Loucy (cell line): ENCODE measurements around the gene KATNB1.

Source experiments
- H2AFZ ChIP-seq: fragments of 200-600 bp; sonication (generic); 2 replicates; pipeline ENCODE4 v1.6.0; 2016; ENCODE audit warnings: antibody characterized with exemption, mild to moderate bottlenecking, low read length, moderate library complexity
- H3F3A ChIP-seq: fragments of 200-600 bp; 2 replicates; pipeline ENCODE4 v1.6.0; 2016; ENCODE audit warnings: antibody characterized with exemption, low read depth, mild to moderate bottlenecking
- H3K27me3 ChIP-seq: fragments of 200-600 bp; sonication (generic); 2 replicates; pipeline ENCODE4 v1.6.1; 2014; ENCODE audit warnings: low read length, mild to moderate bottlenecking; ENCODE audit not compliant: insufficient read depth, poor library complexity, severe bottlenecking
- H3K36me3 ChIP-seq: fragments of 200-600 bp; sonication (generic); 2 replicates; pipeline ENCODE4 v1.6.1; 2016; ENCODE audit warnings: low read length; ENCODE audit not compliant: insufficient read depth
- H3K4me1 ChIP-seq: fragments of 200-600 bp; sonication (generic); 2 replicates; pipeline ENCODE4 v1.5.1; 2014; ENCODE audit warnings: low read length, mild to moderate bottlenecking; ENCODE audit not compliant: insufficient read depth, poor library complexity, severe bottlenecking
- H3K4me2 ChIP-seq: fragments of 200-600 bp; sonication (generic); 2 replicates; pipeline ENCODE4 v1.6.0; 2014; ENCODE audit warnings: antibody characterized with exemption, low read length, low read depth, mild to moderate bottlenecking; ENCODE audit not compliant: poor library complexity, severe bottlenecking
- H3K4me3 ChIP-seq: fragments of 200-600 bp; sonication (generic); 2 replicates; pipeline ENCODE4 v1.5.1; 2014; ENCODE audit warnings: low read length, mild to moderate bottlenecking, mixed read lengths; ENCODE audit not compliant: poor library complexity, severe bottlenecking
- H3K79me2 ChIP-seq: fragments of 200-600 bp; sonication (generic); 2 replicates; pipeline ENCODE4 v1.6.1; 2014; ENCODE audit warnings: low read length; ENCODE audit not compliant: insufficient read depth
- H3K9ac ChIP-seq: fragments of 200-600 bp; sonication (generic); 2 replicates; pipeline ENCODE4 v1.6.0; 2014; ENCODE audit warnings: mild to moderate bottlenecking, low read depth, low read length, moderate library complexity; ENCODE audit not compliant: poor library complexity, severe bottlenecking
- H3K9me2 ChIP-seq: fragments of 200-600 bp; sonication (generic); replicated peaks from 2 replicates; pipeline ENCODE4 v1.6.1; 2016; ENCODE audit warnings: low read depth, low read length, mixed read lengths
- H3K9me3 ChIP-seq: fragments of 200-600 bp; sonication (generic); 2 replicates; pipeline ENCODE4 v1.6.1; 2014; ENCODE audit warnings: mild to moderate bottlenecking, antibody characterized with exemption, low read length, low read depth; ENCODE audit not compliant: insufficient read depth
- H4K20me1 ChIP-seq: fragments of 200-600 bp; sonication (generic); 2 replicates; pipeline ENCODE4 v1.6.0; 2014; ENCODE audit warnings: antibody characterized with exemption, low read length, mild to moderate bottlenecking; ENCODE audit not compliant: insufficient read depth, poor library complexity, severe bottlenecking
- EZH2phosphoT487 ChIP-seq: fragments of 200-600 bp; IDR thresholded peaks from 2 replicates; pipeline ENCODE4 v1.6.1; 2018; ENCODE audit warnings: antibody characterized with exemption, mild to moderate bottlenecking, moderate library complexity, borderline replicate concordance
- TF ChIP-seq, protein P1 (sequence below): fragments of 200-600 bp; sonication (generic); conservative IDR thresholded peaks from 2 replicates; pipeline ENCODE4 v1.5.1; 2014; ENCODE audit warnings: mild to moderate bottlenecking, antibody characterized with exemption, low read length

KATNB1 gene

DNA sequence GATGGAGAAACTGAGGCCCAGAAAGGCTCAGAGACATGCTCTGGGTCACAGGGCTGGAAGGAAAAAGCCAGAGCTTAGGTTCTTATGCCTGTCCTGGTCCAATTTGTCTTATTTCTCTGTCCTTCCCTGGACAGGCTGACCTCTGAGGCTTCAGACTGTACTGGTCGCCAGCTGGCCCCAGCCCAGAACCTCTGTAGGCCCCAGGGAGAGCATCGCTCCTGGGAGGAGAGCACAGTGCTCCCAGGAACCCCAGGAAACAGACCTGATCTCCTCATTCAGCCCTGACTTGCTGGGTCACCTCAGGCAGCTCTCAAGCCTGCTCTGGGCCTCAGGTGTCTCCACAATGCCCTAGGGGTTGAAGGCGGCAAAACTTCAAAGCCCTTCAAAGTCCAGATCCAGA, 36.1 kb upstream of the KATNB1 start:
- Histone ChIP-seq H3K79me2 (no peaks in the 10 kb centered on the region), H2AFZ (no peak overlapping the region), H3K9ac (no peak overlapping the region), H3K9me2 (no peaks in the 10 kb centered on the region), H4K20me1 (no peaks in the 10 kb centered on the region), H3K36me3 (no peaks in the 10 kb centered on the region), H3K4me2 (no peak overlapping the region), H3K4me1 (peaks cover 20% of the 10 kb centered on the region), H3K9me3 (no peaks in the 10 kb centered on the region), H3K27me3 (no peaks in the 10 kb centered on the region), H3K4me3 (no peak overlapping the region), H3F3A (no peaks in the 10 kb centered on the region)
- TF ChIP-seq, protein P1, sequence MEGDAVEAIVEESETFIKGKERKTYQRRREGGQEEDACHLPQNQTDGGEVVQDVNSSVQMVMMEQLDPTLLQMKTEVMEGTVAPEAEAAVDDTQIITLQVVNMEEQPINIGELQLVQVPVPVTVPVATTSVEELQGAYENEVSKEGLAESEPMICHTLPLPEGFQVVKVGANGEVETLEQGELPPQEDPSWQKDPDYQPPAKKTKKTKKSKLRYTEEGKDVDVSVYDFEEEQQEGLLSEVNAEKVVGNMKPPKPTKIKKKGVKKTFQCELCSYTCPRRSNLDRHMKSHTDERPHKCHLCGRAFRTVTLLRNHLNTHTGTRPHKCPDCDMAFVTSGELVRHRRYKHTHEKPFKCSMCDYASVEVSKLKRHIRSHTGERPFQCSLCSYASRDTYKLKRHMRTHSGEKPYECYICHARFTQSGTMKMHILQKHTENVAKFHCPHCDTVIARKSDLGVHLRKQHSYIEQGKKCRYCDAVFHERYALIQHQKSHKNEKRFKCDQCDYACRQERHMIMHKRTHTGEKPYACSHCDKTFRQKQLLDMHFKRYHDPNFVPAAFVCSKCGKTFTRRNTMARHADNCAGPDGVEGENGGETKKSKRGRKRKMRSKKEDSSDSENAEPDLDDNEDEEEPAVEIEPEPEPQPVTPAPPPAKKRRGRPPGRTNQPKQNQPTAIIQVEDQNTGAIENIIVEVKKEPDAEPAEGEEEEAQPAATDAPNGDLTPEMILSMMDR = no peak
- no peak for TF ChIP-seq EZH2phosphoT487

DNA sequence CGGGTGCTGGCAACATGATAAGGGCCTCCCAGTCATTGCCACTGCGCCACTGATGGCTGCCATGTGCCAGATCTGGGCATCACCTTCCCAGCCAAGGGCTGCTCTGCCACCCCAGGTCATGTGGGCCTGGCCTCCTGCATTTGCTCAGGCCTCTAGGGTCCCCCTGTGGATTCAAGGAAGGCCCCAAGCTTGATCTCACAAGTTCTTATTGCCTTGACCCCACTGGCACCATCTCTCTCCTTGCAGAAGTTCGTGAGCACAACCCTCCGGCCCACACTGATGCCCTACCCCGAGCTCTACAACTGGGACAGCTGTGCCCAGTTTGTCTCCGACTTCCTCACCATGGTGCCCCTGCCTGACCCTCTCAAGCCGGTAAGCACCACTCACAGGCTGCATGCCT, 35.7 kb upstream of the KATNB1 start:
- H3K9me2 ChIP-seq = no peaks in the 10 kb centered on the region
- no peaks in the 10 kb centered on the region for H3K9me3 ChIP-seq
- no peak overlapping the region for H2AFZ ChIP-seq
- TF ChIP-seq, protein P1 = no peak
- TF ChIP-seq EZH2phosphoT487 = no peak
- H3K27me3 ChIP-seq = no peaks in the 10 kb centered on the region
- H3F3A ChIP-seq = no peaks in the 10 kb centered on the region
- peaks cover 16% of the 10 kb centered on the region for H3K4me1 ChIP-seq
- no peak overlapping the region for H3K4me3 ChIP-seq
- no peaks in the 10 kb centered on the region for H4K20me1 ChIP-seq
- no peak overlapping the region for H3K9ac ChIP-seq
- no peak overlapping the region for H3K4me2 ChIP-seq
- no peaks in the 10 kb centered on the region for H3K79me2 ChIP-seq
- H3K36me3 ChIP-seq = no peaks in the 10 kb centered on the region

DNA sequence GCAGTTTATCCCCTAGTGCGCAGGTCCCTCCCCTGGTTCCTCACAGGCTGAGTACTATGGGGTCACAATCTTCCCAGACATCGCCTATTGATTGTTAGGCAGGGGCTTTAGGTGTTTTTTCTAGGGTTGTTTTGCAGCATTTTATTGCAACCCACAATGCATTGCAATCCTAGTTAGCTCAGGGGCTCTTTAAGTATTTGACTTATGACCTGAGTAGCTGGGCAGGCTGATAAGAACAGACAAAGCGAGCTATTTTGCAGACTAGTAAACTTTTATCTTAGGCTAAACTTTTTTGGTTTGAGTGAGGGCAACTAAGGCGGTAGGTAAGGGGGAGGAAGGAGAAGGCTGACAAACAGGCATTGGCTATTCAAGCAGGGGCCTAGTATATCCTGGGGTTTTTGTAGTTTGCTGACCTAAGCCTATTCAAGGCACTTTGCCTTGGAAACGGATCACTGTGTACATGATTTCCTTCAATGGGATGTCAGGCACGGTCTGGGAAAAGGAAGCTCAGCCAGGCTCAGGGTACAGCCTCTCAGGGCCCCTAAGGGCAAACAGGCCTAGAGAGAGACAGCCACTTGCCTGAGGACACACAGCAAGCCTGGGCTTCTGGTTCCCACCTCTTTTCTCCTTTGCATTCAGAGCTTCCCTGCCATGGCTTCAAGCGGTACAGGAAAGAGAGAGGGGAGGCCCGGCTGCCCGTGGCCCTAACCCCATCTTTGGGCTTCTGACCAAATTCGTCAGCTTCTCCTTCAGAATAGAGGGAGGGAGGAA, 34.6 kb upstream of the KATNB1 start:
- Histone ChIP-seq H3F3A (no peaks in the 10 kb centered on the region), H3K9me3 (no peaks in the 10 kb centered on the region), H4K20me1 (no peaks in the 10 kb centered on the region), H3K9me2 (no peaks in the 10 kb centered on the region), H2AFZ (peak overlapping the region; percentile 75), H3K27me3 (no peaks in the 10 kb centered on the region), H3K4me2 (no peak overlapping the region), H3K79me2 (no peaks in the 10 kb centered on the region), H3K4me3 (no peak overlapping the region), H3K36me3 (no peaks in the 10 kb centered on the region), H3K9ac (peak overlapping the region; percentile 48), H3K4me1 (peaks cover 16% of the 10 kb centered on the region)
- TF ChIP-seq EZH2phosphoT487 = no peak
- TF ChIP-seq, protein P1 = no peak
